H1 (cell line): ENCODE results near the gene FAM76A. TPM values are rescaled to one million over a fixed set of nuclear protein-coding genes. Genes with fewer than 3 reads are reported as not detected.

Source experiments
- CBX5 ChIP-seq: fragments of 300-800, 300-1000 bp; sonication (generic); IDR thresholded peaks from 2 replicates; pipeline ENCODE4 v1.7.1; 2016; ENCODE audit warnings: antibody characterized with exemption, low read length, low read depth
- TAF7 ChIP-seq: optimal IDR thresholded peaks from 2 replicates; pipeline ENCODE3; 2011; ENCODE audit warnings: low read depth, mild to moderate bottlenecking, inconsistent platforms, low read length, moderate library complexity, borderline replicate concordance
- polyA plus RNA-seq, 7 experiments: library from polyadenylated mRNA; depleted of rRNA in 3 of 7; stranded (reverse) in 5 of 7; unstranded in 2 of 7; fragments of >200 nt in 5 of 7; fragments of 200-250 nt in 2 of 7; gene quantifications; 1 replicate in 5 of 7; 2 replicates in 1 of 7; 4 replicates in 1 of 7; pipeline versions ENCODE4 v1.2.1 to v1.2.3, GENCODE V29; 2011 to 2013; ENCODE audit warnings: missing spikeins in 2 of 7, mixed read lengths in 2 of 7
- total RNA-seq: library from RNA; stranded (reverse); fragmentation: NEBNext Ultra II Directional; extraction: Animal tissue kit (Norgen Biotek cat#: 25700); gene quantifications from 2 replicates; pipeline ENCODE4 v1.2.1, GENCODE V29; 2021
- TF ChIP-seq, protein P1 (sequence below): fragments of 300-600 bp; sonication (generic); IDR thresholded peaks from 2 replicates; pipeline ENCODE4 v1.7.1; 2012; ENCODE audit warnings: low read length, moderate library complexity, mild to moderate bottlenecking, inconsistent platforms; ENCODE audit not compliant: insufficient replicate concordance

Gene FAM76A
- total and polyA plus RNA-seq, 2 of the 8 experiments (the other 6 are each of a cell fraction or from before 2014, with no cell fraction given): 3.4 to 16.2 TPM

- TF ChIP-seq, protein P1, sequence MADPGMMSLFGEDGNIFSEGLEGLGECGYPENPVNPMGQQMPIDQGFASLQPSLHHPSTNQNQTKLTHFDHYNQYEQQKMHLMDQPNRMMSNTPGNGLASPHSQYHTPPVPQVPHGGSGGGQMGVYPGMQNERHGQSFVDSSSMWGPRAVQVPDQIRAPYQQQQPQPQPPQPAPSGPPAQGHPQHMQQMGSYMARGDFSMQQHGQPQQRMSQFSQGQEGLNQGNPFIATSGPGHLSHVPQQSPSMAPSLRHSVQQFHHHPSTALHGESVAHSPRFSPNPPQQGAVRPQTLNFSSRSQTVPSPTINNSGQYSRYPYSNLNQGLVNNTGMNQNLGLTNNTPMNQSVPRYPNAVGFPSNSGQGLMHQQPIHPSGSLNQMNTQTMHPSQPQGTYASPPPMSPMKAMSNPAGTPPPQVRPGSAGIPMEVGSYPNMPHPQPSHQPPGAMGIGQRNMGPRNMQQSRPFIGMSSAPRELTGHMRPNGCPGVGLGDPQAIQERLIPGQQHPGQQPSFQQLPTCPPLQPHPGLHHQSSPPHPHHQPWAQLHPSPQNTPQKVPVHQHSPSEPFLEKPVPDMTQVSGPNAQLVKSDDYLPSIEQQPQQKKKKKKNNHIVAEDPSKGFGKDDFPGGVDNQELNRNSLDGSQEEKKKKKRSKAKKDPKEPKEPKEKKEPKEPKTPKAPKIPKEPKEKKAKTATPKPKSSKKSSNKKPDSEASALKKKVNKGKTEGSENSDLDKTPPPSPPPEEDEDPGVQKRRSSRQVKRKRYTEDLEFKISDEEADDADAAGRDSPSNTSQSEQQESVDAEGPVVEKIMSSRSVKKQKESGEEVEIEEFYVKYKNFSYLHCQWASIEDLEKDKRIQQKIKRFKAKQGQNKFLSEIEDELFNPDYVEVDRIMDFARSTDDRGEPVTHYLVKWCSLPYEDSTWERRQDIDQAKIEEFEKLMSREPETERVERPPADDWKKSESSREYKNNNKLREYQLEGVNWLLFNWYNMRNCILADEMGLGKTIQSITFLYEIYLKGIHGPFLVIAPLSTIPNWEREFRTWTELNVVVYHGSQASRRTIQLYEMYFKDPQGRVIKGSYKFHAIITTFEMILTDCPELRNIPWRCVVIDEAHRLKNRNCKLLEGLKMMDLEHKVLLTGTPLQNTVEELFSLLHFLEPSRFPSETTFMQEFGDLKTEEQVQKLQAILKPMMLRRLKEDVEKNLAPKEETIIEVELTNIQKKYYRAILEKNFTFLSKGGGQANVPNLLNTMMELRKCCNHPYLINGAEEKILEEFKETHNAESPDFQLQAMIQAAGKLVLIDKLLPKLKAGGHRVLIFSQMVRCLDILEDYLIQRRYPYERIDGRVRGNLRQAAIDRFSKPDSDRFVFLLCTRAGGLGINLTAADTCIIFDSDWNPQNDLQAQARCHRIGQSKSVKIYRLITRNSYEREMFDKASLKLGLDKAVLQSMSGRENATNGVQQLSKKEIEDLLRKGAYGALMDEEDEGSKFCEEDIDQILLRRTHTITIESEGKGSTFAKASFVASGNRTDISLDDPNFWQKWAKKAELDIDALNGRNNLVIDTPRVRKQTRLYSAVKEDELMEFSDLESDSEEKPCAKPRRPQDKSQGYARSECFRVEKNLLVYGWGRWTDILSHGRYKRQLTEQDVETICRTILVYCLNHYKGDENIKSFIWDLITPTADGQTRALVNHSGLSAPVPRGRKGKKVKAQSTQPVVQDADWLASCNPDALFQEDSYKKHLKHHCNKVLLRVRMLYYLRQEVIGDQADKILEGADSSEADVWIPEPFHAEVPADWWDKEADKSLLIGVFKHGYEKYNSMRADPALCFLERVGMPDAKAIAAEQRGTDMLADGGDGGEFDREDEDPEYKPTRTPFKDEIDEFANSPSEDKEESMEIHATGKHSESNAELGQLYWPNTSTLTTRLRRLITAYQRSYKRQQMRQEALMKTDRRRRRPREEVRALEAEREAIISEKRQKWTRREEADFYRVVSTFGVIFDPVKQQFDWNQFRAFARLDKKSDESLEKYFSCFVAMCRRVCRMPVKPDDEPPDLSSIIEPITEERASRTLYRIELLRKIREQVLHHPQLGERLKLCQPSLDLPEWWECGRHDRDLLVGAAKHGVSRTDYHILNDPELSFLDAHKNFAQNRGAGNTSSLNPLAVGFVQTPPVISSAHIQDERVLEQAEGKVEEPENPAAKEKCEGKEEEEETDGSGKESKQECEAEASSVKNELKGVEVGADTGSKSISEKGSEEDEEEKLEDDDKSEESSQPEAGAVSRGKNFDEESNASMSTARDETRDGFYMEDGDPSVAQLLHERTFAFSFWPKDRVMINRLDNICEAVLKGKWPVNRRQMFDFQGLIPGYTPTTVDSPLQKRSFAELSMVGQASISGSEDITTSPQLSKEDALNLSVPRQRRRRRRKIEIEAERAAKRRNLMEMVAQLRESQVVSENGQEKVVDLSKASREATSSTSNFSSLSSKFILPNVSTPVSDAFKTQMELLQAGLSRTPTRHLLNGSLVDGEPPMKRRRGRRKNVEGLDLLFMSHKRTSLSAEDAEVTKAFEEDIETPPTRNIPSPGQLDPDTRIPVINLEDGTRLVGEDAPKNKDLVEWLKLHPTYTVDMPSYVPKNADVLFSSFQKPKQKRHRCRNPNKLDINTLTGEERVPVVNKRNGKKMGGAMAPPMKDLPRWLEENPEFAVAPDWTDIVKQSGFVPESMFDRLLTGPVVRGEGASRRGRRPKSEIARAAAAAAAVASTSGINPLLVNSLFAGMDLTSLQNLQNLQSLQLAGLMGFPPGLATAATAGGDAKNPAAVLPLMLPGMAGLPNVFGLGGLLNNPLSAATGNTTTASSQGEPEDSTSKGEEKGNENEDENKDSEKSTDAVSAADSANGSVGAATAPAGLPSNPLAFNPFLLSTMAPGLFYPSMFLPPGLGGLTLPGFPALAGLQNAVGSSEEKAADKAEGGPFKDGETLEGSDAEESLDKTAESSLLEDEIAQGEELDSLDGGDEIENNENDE: no peak
- TF ChIP-seq TAF7: no peak
- TF ChIP-seq CBX5: no peak
Observed at GRCh38 chr1:27774654-27775053, 48.9 kb downstream of the FAM76A start (continued).
